Neural crest cell (in vitro differentiated cells): ENCODE results near the gene MAST2. TPM values are rescaled to one million over a fixed set of nuclear protein-coding genes. Genes with fewer than 3 reads are reported as not detected.
"Not testable (repeated sequence)": the region's sequence is repeated elsewhere in the genome, so short reads cannot be mapped to it uniquely, and the experiment has no call there.

Experiments used
- DNase-seq: peaks from one replicate; pipeline ENCODE4 v3.0.0; 2021; ENCODE audit warnings: low read depth, mixed read lengths, low spot score
- H3K27ac Mint-ChIP-seq: one replicate; pipeline ENCODE4 v1.8.0; 2021; ENCODE audit warnings: mild to moderate bottlenecking, mixed read lengths; ENCODE audit not compliant: unreplicated experiment
- H3K27me3 Mint-ChIP-seq: 2 replicates; pipeline ENCODE4 v1.8.0; 2021; ENCODE audit warnings: low read depth, mild to moderate bottlenecking, mixed read lengths
- H3K36me3 Mint-ChIP-seq: 2 replicates; pipeline ENCODE4 v1.8.0; 2021; ENCODE audit warnings: low read depth, mild to moderate bottlenecking, mixed read lengths
- H3K4me1 Mint-ChIP-seq: 2 replicates; pipeline ENCODE4 v1.8.0; 2021; ENCODE audit warnings: mixed read lengths
- H3K4me3 Mint-ChIP-seq: one replicate; pipeline ENCODE4 v1.8.0; 2021; ENCODE audit warnings: mild to moderate bottlenecking, mixed read lengths
- H3K9me3 Mint-ChIP-seq: 2 replicates; pipeline ENCODE4 v1.8.0; 2021; ENCODE audit warnings: mixed read lengths
- CTCF ChIP-seq: fragments of 200-600 bp; sonication (generic); conservative IDR thresholded peaks from 2 replicates; pipeline ENCODE4 v1.5.0; 2021; ENCODE audit warnings: antibody characterized with exemption, mild to moderate bottlenecking
- total RNA-seq: library from RNA; stranded (reverse); gene quantifications from 2 replicates; pipeline ENCODE4 v1.2.1, GENCODE V29; 2021

MAST2 gene
- total RNA-seq, 1 donor from 2014 or later: 47.6 TPM

- Mint-ChIP-seq H3K36me3 (peaks cover 2% of the 10 kb centered on the region), H3K27ac (no peak overlapping the region), H3K4me1 (peaks cover 28% of the 10 kb centered on the region), H3K9me3 (no peaks in the 10 kb centered on the region), H3K4me3 (no peak overlapping the region), H3K27me3 (peaks cover 25% of the 10 kb centered on the region)
- no peak for TF ChIP-seq CTCF
- DNase-seq: no peak
Observed at GRCh38 chr1:45926330-45926729, 122.9 kb downstream of the MAST2 start.

GRCh38 chr1:45927231-45927915, 124.0 kb downstream of the MAST2 start:
- not testable (repeated sequence) for H3K27ac Mint-ChIP-seq, H3K9me3 Mint-ChIP-seq, H3K36me3 Mint-ChIP-seq, DNase-seq, H3K4me3 Mint-ChIP-seq
- H3K4me1 Mint-ChIP-seq: peaks cover 28% of the 10 kb centered on the region
- peaks cover 25% of the 10 kb centered on the region for H3K27me3 Mint-ChIP-seq

DNA sequence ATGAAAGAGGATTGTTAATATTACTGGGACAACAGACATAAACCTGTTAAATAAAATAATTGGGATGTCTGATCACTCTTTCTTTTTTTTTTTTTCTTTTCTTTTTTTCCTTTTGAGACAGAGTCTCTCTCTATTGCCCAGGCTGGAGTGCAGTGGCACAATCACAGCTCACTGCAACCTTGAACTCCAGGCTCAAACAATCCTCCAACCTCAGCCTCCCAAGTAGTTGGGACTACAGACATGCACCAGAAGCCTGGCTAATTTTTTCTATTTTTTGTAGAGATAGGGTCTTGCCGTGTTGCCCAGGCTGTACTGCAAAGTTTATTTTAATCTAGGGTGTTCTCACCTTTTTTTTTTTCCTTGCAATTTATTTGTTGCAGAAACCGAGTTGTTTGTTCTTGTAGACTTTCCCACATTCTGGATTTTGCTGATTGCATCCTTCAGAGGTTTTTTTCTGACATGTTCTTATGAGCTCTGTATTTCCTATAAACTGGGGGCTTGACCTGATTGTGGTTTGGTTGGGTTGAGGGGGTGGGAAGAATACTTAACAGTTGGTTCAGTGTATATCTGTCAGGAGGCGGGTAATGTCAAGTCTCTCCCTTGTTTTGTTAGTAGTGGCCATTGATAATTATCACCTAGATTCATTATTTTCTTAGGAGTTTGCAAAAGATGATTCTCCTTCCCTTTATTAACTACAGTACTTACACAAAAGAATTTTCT, 125.2 kb downstream of the MAST2 start:
- no peaks in the 10 kb centered on the region for H3K9me3 Mint-ChIP-seq

GRCh38 chr1:45929257-45929687, 125.9 kb downstream of the MAST2 start:
- Mint-ChIP-seq H3K27ac (no peak overlapping the region), H3K4me3 (no peak overlapping the region), H3K9me3 (no peaks in the 10 kb centered on the region), H3K4me1 (peaks cover 28% of the 10 kb centered on the region), H3K27me3 (peaks cover 25% of the 10 kb centered on the region), H3K36me3 (no peaks in the 10 kb centered on the region)
- no peak for DNase-seq
- no peak for TF ChIP-seq CTCF

More for the DNA sequence above, 125.2 kb downstream of the MAST2 start:
- Mint-ChIP-seq H3K4me3 (no peak overlapping the region), H3K27me3 (peaks cover 25% of the 10 kb centered on the region), H3K4me1 (peaks cover 28% of the 10 kb centered on the region), H3K36me3 (no peaks in the 10 kb centered on the region), H3K27ac (peak overlapping the region; percentile 48)
- no peak for TF ChIP-seq CTCF
- DNase-seq: no peak

- no peak for TF ChIP-seq CTCF
- Mint-ChIP-seq H3K4me1 (peaks cover 28% of the 10 kb centered on the region), H3K9me3 (no peaks in the 10 kb centered on the region), H3K27me3 (peaks cover 21% of the 10 kb centered on the region), H3K36me3 (peaks cover 8% of the 10 kb centered on the region), H3K27ac (no peak overlapping the region), H3K4me3 (no peak overlapping the region)
- DNase-seq: no peak
Observed at GRCh38 chr1:45930258-45931150, 127.1 kb downstream of the MAST2 start.

DNA sequence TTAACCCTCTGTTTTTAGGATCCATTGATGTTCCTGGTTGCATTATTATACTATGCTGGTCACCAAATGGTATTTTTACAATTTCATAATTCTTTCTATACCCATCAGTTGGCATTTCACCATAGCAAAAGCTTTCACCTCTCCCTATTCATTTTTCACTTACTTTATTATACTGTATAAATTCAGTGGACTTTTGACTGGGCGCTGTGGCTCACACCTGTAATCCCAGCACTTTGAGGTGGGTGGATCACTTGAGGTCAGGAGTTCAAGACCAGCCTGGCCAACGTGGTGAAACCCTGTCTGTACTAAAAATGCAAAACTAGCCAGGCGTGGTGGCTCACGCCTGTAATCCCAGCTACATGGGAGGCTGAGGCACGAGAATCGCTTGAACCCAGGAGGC, 128.8 kb downstream of the MAST2 start:
- H3K27me3 Mint-ChIP-seq, H3K4me3 Mint-ChIP-seq, DNase-seq, H3K9me3 Mint-ChIP-seq, H3K27ac Mint-ChIP-seq: not testable (repeated sequence)
- peaks cover 16% of the 10 kb centered on the region for H3K4me1 Mint-ChIP-seq
- H3K36me3 Mint-ChIP-seq: peaks cover 11% of the 10 kb centered on the region
